Neural progenitor cell (in vitro differentiated cells): ENCODE measurements around the gene KDM4B.

Experiments
- EZH2 ChIP-seq: fragments of 200-600 bp; sonication (generic); IDR thresholded peaks from 2 replicates; pipeline ENCODE4 v1.6.1; 2017; ENCODE audit warnings: antibody characterized with exemption, mild to moderate bottlenecking, moderate library complexity
- TF ChIP-seq, protein P1 (sequence below): fragments of 200-600 bp; sonication (generic); IDR thresholded peaks from 2 replicates; pipeline ENCODE4 v1.5.1; 2017; ENCODE audit warnings: antibody characterized with exemption, mild to moderate bottlenecking

- TF ChIP-seq, protein P1, sequence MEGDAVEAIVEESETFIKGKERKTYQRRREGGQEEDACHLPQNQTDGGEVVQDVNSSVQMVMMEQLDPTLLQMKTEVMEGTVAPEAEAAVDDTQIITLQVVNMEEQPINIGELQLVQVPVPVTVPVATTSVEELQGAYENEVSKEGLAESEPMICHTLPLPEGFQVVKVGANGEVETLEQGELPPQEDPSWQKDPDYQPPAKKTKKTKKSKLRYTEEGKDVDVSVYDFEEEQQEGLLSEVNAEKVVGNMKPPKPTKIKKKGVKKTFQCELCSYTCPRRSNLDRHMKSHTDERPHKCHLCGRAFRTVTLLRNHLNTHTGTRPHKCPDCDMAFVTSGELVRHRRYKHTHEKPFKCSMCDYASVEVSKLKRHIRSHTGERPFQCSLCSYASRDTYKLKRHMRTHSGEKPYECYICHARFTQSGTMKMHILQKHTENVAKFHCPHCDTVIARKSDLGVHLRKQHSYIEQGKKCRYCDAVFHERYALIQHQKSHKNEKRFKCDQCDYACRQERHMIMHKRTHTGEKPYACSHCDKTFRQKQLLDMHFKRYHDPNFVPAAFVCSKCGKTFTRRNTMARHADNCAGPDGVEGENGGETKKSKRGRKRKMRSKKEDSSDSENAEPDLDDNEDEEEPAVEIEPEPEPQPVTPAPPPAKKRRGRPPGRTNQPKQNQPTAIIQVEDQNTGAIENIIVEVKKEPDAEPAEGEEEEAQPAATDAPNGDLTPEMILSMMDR, result no peak
- TF ChIP-seq EZH2, result no peak
Measured at GRCh38 chr19:5112175-5112574, 143.3 kb downstream of the KDM4B start.
